ENCODE data around the gene C22orf15. TPM values are rescaled to one million over a fixed set of nuclear protein-coding genes. Genes with fewer than 3 reads are reported as not detected.
A peak's percentile ranks its signal among the peaks of the same experiment; 100 is the strongest.

Gene C22orf15
- total and polyA plus RNA-seq, 4 donors = 0.03 to 0.17 (median 0.12) TPM

DNA sequence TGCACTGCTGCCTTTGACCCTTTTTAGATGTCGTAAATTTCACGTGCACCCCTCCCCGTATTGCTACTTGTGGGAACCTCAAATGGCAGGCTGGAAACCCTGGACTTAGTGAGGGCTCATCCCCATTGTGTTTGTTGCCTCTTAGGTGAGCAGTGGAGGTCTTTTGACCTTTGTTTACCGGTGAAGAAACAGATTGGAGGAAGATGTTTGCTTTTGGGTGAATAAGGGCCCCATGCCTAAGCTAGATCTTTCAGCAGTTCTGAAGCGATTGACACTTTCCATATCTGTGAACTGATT is 24.8 kb downstream of the C22orf15 start:
- Histone ChIP-seq H3K36me3 (ENCODE audit: control insufficient read depth in 4 of 4, insufficient read depth in 3 of 4, low read depth in 1 of 4, low read length in 3 of 4) (peaks cover 0 to 5% (median 0%) of the 10 kb centered on the region in 4 donors), H3K9me3 (ENCODE audit: control insufficient read depth in 4 of 4, low read length in 3 of 4) (no peaks in the 10 kb centered on the region), H3K4me1 (ENCODE audit: control insufficient read depth in 4 of 4, insufficient read depth in 4 of 4, low read length in 3 of 4) (peaks cover 12 to 42% (median 31%) of the 10 kb centered on the region in 4 donors), H3K4me3 (ENCODE audit: low read depth in 1 of 3, low read length in 3 of 3) (peak overlapping the region; percentile 76 to 85 (median 83)), H3K27ac (ENCODE audit: low read depth in 1 of 2, low read length in 2 of 2) (peak overlapping the region; percentile 99 to 100), H3K9ac (ENCODE audit: low read depth in 1 of 2, low read length in 2 of 2) (peak overlapping the region; percentile 45 to 77), H3K27me3 (ENCODE audit: control insufficient read depth in 4 of 4, insufficient read depth in 4 of 4, low read length in 3 of 4) (no peaks in the 10 kb centered on the region)
- under 1% methylated on average over 5 of the region's 5 CpGs for WGBS
- TF ChIP-seq, protein P1, sequence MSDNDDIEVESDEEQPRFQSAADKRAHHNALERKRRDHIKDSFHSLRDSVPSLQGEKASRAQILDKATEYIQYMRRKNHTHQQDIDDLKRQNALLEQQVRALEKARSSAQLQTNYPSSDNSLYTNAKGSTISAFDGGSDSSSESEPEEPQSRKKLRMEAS (IDR thresholded peaks at IDR 0.05) = no peak
- TF ChIP-seq, protein P2, sequence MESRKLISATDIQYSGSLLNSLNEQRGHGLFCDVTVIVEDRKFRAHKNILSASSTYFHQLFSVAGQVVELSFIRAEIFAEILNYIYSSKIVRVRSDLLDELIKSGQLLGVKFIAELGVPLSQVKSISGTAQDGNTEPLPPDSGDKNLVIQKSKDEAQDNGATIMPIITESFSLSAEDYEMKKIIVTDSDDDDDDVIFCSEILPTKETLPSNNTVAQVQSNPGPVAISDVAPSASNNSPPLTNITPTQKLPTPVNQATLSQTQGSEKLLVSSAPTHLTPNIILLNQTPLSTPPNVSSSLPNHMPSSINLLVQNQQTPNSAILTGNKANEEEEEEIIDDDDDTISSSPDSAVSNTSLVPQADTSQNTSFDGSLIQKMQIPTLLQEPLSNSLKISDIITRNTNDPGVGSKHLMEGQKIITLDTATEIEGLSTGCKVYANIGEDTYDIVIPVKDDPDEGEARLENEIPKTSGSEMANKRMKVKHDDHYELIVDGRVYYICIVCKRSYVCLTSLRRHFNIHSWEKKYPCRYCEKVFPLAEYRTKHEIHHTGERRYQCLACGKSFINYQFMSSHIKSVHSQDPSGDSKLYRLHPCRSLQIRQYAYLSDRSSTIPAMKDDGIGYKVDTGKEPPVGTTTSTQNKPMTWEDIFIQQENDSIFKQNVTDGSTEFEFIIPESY (IDR thresholded peaks at IDR 0.05) = no peak
- TF ChIP-seq TAF1 (conservative IDR thresholded peaks at IDR 0.05) (no peak), FOXA2 (IDR thresholded peaks at IDR 0.05) (no peak)
- TF ChIP-seq, protein P3, sequence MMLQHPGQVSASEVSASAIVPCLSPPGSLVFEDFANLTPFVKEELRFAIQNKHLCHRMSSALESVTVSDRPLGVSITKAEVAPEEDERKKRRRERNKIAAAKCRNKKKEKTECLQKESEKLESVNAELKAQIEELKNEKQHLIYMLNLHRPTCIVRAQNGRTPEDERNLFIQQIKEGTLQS (IDR thresholded peaks at IDR 0.05) = no peak
- DNase-seq (ENCODE audit: low spot score) = no peak

DNA sequence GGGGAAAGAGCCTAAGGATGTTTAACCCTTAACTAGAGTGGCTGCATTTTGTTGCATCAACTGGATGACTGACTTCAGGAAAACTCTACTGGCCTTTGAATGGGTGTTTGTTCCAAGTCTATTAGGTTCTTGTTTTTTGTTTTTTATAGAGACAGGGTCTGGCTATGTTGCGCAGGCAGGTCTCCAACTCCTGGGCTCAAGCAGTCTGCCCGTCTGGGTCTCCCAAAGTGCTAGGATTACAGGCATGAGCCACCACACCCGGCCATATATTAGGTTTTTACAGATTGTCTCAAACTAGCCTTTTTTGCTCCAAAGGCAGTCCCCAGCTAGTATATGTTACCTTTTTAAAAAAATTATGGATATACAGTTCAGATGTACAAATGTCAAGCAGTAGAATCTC is 25.1 kb downstream of the C22orf15 start:
- TF ChIP-seq HNF4G (IDR thresholded peaks at IDR 0.05) = no peak
- no peak for TF ChIP-seq RAD21 (IDR thresholded peaks at IDR 0.05)
- TF ChIP-seq EGR1 (IDR thresholded peaks at IDR 0.05; ENCODE audit: low read depth in 2 of 2) = no peak
- no peak for TF ChIP-seq HNF4A (conservative IDR thresholded peaks at IDR 0.05)
- TF ChIP-seq, protein P4, sequence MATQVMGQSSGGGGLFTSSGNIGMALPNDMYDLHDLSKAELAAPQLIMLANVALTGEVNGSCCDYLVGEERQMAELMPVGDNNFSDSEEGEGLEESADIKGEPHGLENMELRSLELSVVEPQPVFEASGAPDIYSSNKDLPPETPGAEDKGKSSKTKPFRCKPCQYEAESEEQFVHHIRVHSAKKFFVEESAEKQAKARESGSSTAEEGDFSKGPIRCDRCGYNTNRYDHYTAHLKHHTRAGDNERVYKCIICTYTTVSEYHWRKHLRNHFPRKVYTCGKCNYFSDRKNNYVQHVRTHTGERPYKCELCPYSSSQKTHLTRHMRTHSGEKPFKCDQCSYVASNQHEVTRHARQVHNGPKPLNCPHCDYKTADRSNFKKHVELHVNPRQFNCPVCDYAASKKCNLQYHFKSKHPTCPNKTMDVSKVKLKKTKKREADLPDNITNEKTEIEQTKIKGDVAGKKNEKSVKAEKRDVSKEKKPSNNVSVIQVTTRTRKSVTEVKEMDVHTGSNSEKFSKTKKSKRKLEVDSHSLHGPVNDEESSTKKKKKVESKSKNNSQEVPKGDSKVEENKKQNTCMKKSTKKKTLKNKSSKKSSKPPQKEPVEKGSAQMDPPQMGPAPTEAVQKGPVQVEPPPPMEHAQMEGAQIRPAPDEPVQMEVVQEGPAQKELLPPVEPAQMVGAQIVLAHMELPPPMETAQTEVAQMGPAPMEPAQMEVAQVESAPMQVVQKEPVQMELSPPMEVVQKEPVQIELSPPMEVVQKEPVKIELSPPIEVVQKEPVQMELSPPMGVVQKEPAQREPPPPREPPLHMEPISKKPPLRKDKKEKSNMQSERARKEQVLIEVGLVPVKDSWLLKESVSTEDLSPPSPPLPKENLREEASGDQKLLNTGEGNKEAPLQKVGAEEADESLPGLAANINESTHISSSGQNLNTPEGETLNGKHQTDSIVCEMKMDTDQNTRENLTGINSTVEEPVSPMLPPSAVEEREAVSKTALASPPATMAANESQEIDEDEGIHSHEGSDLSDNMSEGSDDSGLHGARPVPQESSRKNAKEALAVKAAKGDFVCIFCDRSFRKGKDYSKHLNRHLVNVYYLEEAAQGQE (IDR thresholded peaks at IDR 0.05) = no peak
- no peak for TF ChIP-seq NR2F2 (IDR thresholded peaks at IDR 0.05)
- TF ChIP-seq, protein P2 (IDR thresholded peaks at IDR 0.05) = no peak
- no peak for TF ChIP-seq FOXA2 (IDR thresholded peaks at IDR 0.05)
- TF ChIP-seq, protein P3 (IDR thresholded peaks at IDR 0.05) = no peak
- TF ChIP-seq, protein P1 (IDR thresholded peaks at IDR 0.05) = no peak
- TF ChIP-seq TAF1 (conservative IDR thresholded peaks at IDR 0.05) = no peak
- TF ChIP-seq, protein P5, sequence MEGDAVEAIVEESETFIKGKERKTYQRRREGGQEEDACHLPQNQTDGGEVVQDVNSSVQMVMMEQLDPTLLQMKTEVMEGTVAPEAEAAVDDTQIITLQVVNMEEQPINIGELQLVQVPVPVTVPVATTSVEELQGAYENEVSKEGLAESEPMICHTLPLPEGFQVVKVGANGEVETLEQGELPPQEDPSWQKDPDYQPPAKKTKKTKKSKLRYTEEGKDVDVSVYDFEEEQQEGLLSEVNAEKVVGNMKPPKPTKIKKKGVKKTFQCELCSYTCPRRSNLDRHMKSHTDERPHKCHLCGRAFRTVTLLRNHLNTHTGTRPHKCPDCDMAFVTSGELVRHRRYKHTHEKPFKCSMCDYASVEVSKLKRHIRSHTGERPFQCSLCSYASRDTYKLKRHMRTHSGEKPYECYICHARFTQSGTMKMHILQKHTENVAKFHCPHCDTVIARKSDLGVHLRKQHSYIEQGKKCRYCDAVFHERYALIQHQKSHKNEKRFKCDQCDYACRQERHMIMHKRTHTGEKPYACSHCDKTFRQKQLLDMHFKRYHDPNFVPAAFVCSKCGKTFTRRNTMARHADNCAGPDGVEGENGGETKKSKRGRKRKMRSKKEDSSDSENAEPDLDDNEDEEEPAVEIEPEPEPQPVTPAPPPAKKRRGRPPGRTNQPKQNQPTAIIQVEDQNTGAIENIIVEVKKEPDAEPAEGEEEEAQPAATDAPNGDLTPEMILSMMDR (IDR thresholded peaks at IDR 0.05; ENCODE audit: low read depth, low read length, missing input control) = no peak
- no peak for TF ChIP-seq GABPA (IDR thresholded peaks at IDR 0.05 in 1 of 2, conservative IDR thresholded peaks at IDR 0.05 in 1 of 2)
- TF ChIP-seq JUND (IDR thresholded peaks at IDR 0.05) = no peak
- TF ChIP-seq FOXA1 (IDR thresholded peaks at IDR 0.05) = no peak
- no peak for TF ChIP-seq YY1 (IDR thresholded peaks at IDR 0.05)
- TF ChIP-seq SP1 (IDR thresholded peaks at IDR 0.05) = no peak
- no peak for TF ChIP-seq RXRA (IDR thresholded peaks at IDR 0.05)
- DNase-seq (ENCODE audit: low spot score) = no peak
- Histone ChIP-seq H3K27ac (ENCODE audit: low read depth in 1 of 2, low read length in 2 of 2) (peak overlapping the region in 1 of 2 donors; percentile 100), H3K36me3 (ENCODE audit: control insufficient read depth in 4 of 4, insufficient read depth in 3 of 4, low read depth in 1 of 4, low read length in 3 of 4) (peaks cover 0 to 8% (median under 1%) of the 10 kb centered on the region in 4 donors), H3K4me3 (ENCODE audit: low read depth in 1 of 3, low read length in 3 of 3) (peak overlapping the region in 2 of 3 donors; percentile 76 to 83), H3K9ac (ENCODE audit: low read depth in 1 of 2, low read length in 2 of 2) (peak overlapping the region; percentile 45 to 77), H3K27me3 (ENCODE audit: control insufficient read depth in 4 of 4, insufficient read depth in 4 of 4, low read length in 3 of 4) (no peaks in the 10 kb centered on the region), H3K9me3 (ENCODE audit: control insufficient read depth in 4 of 4, low read length in 3 of 4) (no peaks in the 10 kb centered on the region), H3K4me1 (ENCODE audit: control insufficient read depth in 4 of 4, insufficient read depth in 4 of 4, low read length in 3 of 4) (peaks cover 12 to 41% (median 31%) of the 10 kb centered on the region in 4 donors)
- 84% methylated on average over 3 of the region's 3 CpGs for WGBS
